SK-N-SH (cell line): ENCODE results near the gene PGLYRP4. TPM values are rescaled to one million over a fixed set of nuclear protein-coding genes. Genes with fewer than 3 reads are reported as not detected.

ENCODE experiments used
- CTCF ChIA-PET: fragments of 300-600, 350-600 bp; formaldehyde crosslinking; extraction: SDS; loops from one replicate; lab custom pipeline; 2021; lab: Yijun Ruan, JAX
- POLR2A ChIA-PET: fragments of 350-600 bp; sonication (Branson Sonifier 250); formaldehyde crosslinking; extraction: SDS; loops from one replicate; lab custom pipeline; 2020; ENCODE audit warnings: antibody characterized with exemption, inconsistent platforms; lab: Yijun Ruan, JAX
- DNase-seq: peaks from one replicate; pipeline ENCODE4 v3.0.0; 2012
- H2AFZ ChIP-seq: fragments of 200-600 bp; sonication (generic); 2 replicates; pipeline ENCODE4 v1.8.1; 2016; ENCODE audit warnings: antibody characterized with exemption, mild to moderate bottlenecking, low read depth
- H3F3A ChIP-seq: fragments of 200-600 bp; sonication (generic); replicated peaks from 2 replicates; pipeline ENCODE3; 2016; ENCODE audit warnings: antibody characterized with exemption, mild to moderate bottlenecking; ENCODE audit not compliant: insufficient read depth
- H3K27ac ChIP-seq, 2 experiments: fragments of 200-500 bp in 1 of 2; fragments of 200-600 bp in 1 of 2; sonication (Bioruptor generic) in 1 of 2; sonication (generic), shearing (Covaris generic) in 1 of 2; 2 replicates each; pipeline versions ENCODE4 v1.5.1 to v1.6.1; 2014 to 2016; ENCODE audit warnings: low read depth in 2 of 2, inconsistent platforms in 1 of 2, low read length in 1 of 2, mild to moderate bottlenecking in 1 of 2, mixed read lengths in 1 of 2
- H3K27me3 ChIP-seq: fragments of 200-600 bp; sonication (generic), shearing (Covaris generic); 2 replicates; pipeline ENCODE4 v1.6.1; 2016; ENCODE audit warnings: mixed run types; ENCODE audit not compliant: insufficient read depth
- H3K36me3 ChIP-seq, 2 experiments: fragments of 200-500 bp in 1 of 2; fragments of 200-600 bp in 1 of 2; sonication (Bioruptor generic) in 1 of 2; sonication (generic) in 1 of 2; replicated peaks in 1 of 2; 2 replicates each; pipeline versions ENCODE3 to v1.5.1; 2014 to 2016; ENCODE audit warnings: low read length in 1 of 2, mild to moderate bottlenecking in 1 of 2; ENCODE audit not compliant: insufficient read depth in 2 of 2, control insufficient read depth in 1 of 2
- H3K4me1 ChIP-seq, 2 experiments: fragments of 200-500 bp in 1 of 2; fragments of 200-600 bp in 1 of 2; sonication (Bioruptor generic) in 1 of 2; sonication (generic), shearing (Covaris generic) in 1 of 2; 2 replicates each; pipeline versions ENCODE4 v1.5.1 to v1.6.1; 2014 to 2016; ENCODE audit warnings: low read depth in 1 of 2, low read length in 1 of 2, mixed run types in 1 of 2; ENCODE audit not compliant: insufficient read depth in 2 of 2, control insufficient read depth in 1 of 2
- H3K4me2 ChIP-seq: fragments of 200-600 bp; sonication (generic), shearing (Covaris generic); 2 replicates; pipeline ENCODE4 v1.6.1; 2017; ENCODE audit warnings: mixed run types
- H3K4me3 ChIP-seq, 2 experiments: fragments of 200-500 bp in 1 of 2; fragments of 200-600 bp in 1 of 2; sonication (Bioruptor generic) in 1 of 2; sonication (generic), shearing (Covaris generic) in 1 of 2; 2 replicates each; pipeline versions ENCODE4 v1.5.1 to v1.8.1; 2014 to 2016; ENCODE audit warnings: low read depth in 2 of 2, inconsistent platforms in 1 of 2, low read length in 1 of 2, mild to moderate bottlenecking in 1 of 2, mixed read lengths in 1 of 2, moderate library complexity in 1 of 2
- H3K79me2 ChIP-seq: fragments of 200-600 bp; sonication (generic); 2 replicates; pipeline ENCODE4 v1.8.1; 2017; ENCODE audit warnings: mild to moderate bottlenecking; ENCODE audit not compliant: insufficient read depth
- H3K9ac ChIP-seq: fragments of 200-600 bp; sonication (generic); 2 replicates; pipeline ENCODE4 v1.6.1; 2017; ENCODE audit warnings: mixed run types
- H3K9me2 ChIP-seq: fragments of 200-600 bp; sonication (generic); 2 replicates; pipeline ENCODE4 v1.6.1; 2017; ENCODE audit warnings: mixed run types
- H3K9me3 ChIP-seq: fragments of 200-600 bp; sonication (generic); 2 replicates; pipeline ENCODE4 v1.6.1; 2017; ENCODE audit warnings: mixed run types, mild to moderate bottlenecking, moderate library complexity
- H4K20me1 ChIP-seq: fragments of 200-600 bp; sonication (generic); 2 replicates; pipeline ENCODE4 v1.6.1; 2017; ENCODE audit warnings: mild to moderate bottlenecking, mixed run types; ENCODE audit not compliant: insufficient read depth
- ELF1 ChIP-seq: IDR thresholded peaks from 2 replicates; pipeline ENCODE4 v1.4.0; 2012
- EP300 ChIP-seq, 2 experiments: IDR thresholded peaks; 2 replicates each; pipeline versions ENCODE4 v1.4.0 to v1.6.1; 2012; ENCODE audit warnings: borderline replicate concordance in 1 of 2, low read depth in 1 of 2, low read length in 1 of 2
- EZH2phosphoT487 ChIP-seq: fragments of 200-600 bp; sonication (generic); IDR thresholded peaks from 2 replicates; pipeline ENCODE4 v1.6.1; 2017; ENCODE audit warnings: low read depth, mixed run types, mild to moderate bottlenecking, antibody characterized with exemption, moderate library complexity, borderline replicate concordance
- FOSL2 ChIP-seq: IDR thresholded peaks from 2 replicates; pipeline ENCODE4 v1.4.0; 2012; ENCODE audit warnings: low read depth, mild to moderate bottlenecking, moderate library complexity, borderline replicate concordance
- FOXJ3 ChIP-seq: sonication (generic); formaldehyde crosslinking; IDR thresholded peaks from 2 replicates; pipeline ENCODE4 v1.5.1; 2020; ENCODE audit warnings: mild to moderate bottlenecking, missing genetic modification reagents
- FOXM1 ChIP-seq: IDR thresholded peaks from 2 replicates; pipeline ENCODE4 v1.4.0; 2012; ENCODE audit warnings: low read depth, mild to moderate bottlenecking
- GABPA ChIP-seq: IDR thresholded peaks from 2 replicates; pipeline ENCODE4 v1.4.0; 2012; ENCODE audit warnings: low read depth, mild to moderate bottlenecking
- MXI1 ChIP-seq: IDR thresholded peaks from 2 replicates; pipeline ENCODE4 v1.6.1; 2012; ENCODE audit warnings: mild to moderate bottlenecking, low read depth, low read length, improper control_type of control experiment
- RAD21 ChIP-seq: IDR thresholded peaks from 2 replicates; pipeline ENCODE4 v1.6.1; 2012; ENCODE audit warnings: mild to moderate bottlenecking, low read length
- RXRA ChIP-seq: IDR thresholded peaks from 2 replicates; pipeline ENCODE4 v1.4.0; 2012; ENCODE audit warnings: low read depth, mild to moderate bottlenecking, borderline replicate concordance
- SIN3A ChIP-seq: IDR thresholded peaks from 2 replicates; pipeline ENCODE4 v1.6.1; 2012; ENCODE audit warnings: low read depth, mild to moderate bottlenecking, low read length, moderate library complexity, borderline replicate concordance
- SMC3 ChIP-seq: IDR thresholded peaks from 2 replicates; pipeline ENCODE4 v1.6.1; 2012; ENCODE audit warnings: low read depth, low read length, improper control_type of control experiment
- TAF1 ChIP-seq: IDR thresholded peaks from 2 replicates; pipeline ENCODE4 v1.6.1; 2012; ENCODE audit warnings: low read depth, mild to moderate bottlenecking, low read length, moderate library complexity, borderline replicate concordance
- TEAD4 ChIP-seq: IDR thresholded peaks from 2 replicates; pipeline ENCODE4 v1.4.0; 2012; ENCODE audit warnings: mild to moderate bottlenecking, borderline replicate concordance; ENCODE audit not compliant: insufficient read depth
- WGBS: methylation state at CpG from one replicate; pipeline ENCODE4 v1.1.6; 2017; ENCODE audit warnings: low lambda C conversion rate; 5-methylcytosine and 5-hydroxymethylcytosine counted together
- polyA plus RNA-seq, 3 experiments: library from polyadenylated mRNA; depleted of rRNA; stranded (reverse); fragments of >200 nt; gene quantifications; 2 replicates each; pipeline ENCODE4 v1.2.3, GENCODE V29; 2012
- TF ChIP-seq, protein P1 (sequence below): IDR thresholded peaks from 2 replicates; pipeline ENCODE4 v1.4.0; 2012; ENCODE audit warnings: low read depth, borderline replicate concordance
- TF ChIP-seq, protein P2 (sequence below): IDR thresholded peaks from 2 replicates; pipeline ENCODE4; 2012

The PGLYRP4 gene
- polyA plus RNA-seq, 1 of the 3 experiments (the other 2 are of a cell fraction) = not detected

DNA sequence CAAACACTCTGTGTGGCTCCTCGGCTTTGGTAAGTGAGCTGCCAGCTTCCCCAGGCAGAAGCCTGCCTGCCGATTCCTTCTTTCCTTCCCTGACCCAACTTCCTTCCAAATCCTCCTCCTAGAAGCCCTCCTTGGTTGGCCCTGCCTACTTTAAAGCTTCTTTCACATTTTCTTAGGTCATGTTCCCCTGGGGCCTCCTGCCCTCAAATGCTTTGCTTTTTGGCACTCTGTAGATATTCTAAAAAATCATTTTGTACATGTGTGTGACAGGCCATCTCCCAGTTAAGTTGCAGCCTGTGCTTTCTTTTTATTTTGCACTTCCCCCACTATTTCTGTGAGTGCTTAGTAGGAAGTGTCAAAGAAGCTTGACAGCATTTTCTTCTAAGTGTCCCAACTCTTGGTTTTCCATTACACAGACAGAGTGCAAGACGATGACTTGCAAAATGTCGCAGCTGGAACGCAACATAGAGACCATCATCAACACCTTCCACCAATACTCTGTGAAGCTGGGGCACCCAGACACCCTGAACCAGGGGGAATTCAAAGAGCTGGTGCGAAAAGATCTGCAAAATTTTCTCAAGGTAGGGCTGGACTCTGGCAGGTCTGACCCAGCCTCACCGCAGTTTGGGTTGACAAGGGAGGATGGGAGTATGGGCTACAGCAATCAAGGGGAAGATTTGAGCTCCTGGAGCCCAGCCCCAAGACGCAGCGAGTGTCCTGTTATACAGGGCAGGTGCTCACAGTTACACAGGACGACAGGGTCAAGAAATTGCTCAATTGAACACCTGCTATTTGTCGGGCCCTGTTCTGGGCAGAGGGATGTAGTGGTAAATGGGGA, 9.4 kb upstream of the PGLYRP4 start, which contains the start of gene S100A9:
Gene S100A9 (plus strand): TSS at position 2 of the 838 bp plus-strand sequence. CDS start 430 bp downstream, at position 432.
- Histone ChIP-seq H3K9ac (no peak within 1 kb of the TSS), H3K27ac (no peak within 1 kb of the TSS), H3K79me2 (no peaks in the 10 kb centered on the region), H3K4me3 (no peak within 1 kb of the TSS), H3K27me3 (peaks cover 55% of the 10 kb centered on the region), H3K4me2 (no peak within 1 kb of the TSS), H3K9me2 (no peaks in the 10 kb centered on the region), H3K9me3 (no peaks in the 10 kb centered on the region), H4K20me1 (no peaks in the 10 kb centered on the region), H3K36me3 (no peaks in the 10 kb centered on the region), H3F3A (no peaks in the 10 kb centered on the region), H2AFZ (no peak within 1 kb of the TSS), H3K4me1 (no peaks in the 10 kb centered on the region)
- ChIA-PET CTCF (interaction anchor here (0.5 to 11.7 kb wide), 5 partner anchors 9 to 144 kb away, joined by 3 to 336 read pairs (median 3); partner anchors contain the start of gene PGLYRP4), POLR2A (no interaction called here)
- DNase-seq = no peak
- 26% methylated on average over 11 of the region's 11 CpGs for WGBS
- TF ChIP-seq SMC3 = no peak

DNA sequence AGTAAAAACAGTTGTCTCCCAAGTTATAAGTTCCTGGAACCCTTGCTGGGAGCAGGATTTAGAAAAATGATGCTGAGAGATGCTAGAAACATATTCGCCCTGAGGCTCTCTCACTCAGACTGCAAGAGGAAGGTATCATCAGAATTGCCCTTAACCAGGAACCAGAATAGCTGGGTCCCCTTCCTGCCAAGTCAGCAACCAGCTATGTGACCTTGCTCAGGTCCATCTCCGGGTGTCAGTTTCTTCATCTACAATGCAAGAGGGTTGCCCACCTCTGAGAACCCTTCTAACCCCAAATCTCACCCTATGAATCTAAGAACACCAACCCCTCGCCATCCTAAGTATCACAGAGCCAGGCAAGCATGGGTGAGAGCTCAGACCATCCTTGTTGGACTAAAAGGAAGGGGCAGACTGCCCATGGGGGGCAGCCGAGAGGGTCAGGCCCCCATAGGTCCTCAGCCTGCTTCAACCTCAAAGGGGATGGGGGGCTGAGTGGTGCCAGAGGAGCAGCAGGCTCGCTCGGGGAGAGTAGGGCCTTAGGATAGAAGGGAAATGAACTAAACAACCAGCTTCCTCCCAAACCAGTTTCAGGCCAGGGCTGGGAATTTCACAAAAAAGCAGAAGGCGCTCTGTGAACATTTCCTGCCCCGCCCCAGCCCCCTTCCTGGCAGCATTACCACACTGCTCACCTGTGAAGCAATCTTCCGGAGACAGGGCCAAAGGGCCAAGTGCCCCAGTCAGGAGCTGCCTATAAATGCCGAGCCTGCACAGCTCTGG, 8.6 kb upstream of the PGLYRP4 start:
- no peak overlapping the region for H3K4me3 ChIP-seq
- no peak for TF ChIP-seq FOXJ3
- no peak for TF ChIP-seq FOXM1
- 7% methylated on average over 10 of the region's 10 CpGs for WGBS
- H3K36me3 ChIP-seq = no peaks in the 10 kb centered on the region
- no peak overlapping the region for H3K9ac ChIP-seq
- H3K79me2 ChIP-seq = no peaks in the 10 kb centered on the region
- H2AFZ ChIP-seq = no peak overlapping the region
- DNase-seq = no peak
- H3K4me1 ChIP-seq = no peaks in the 10 kb centered on the region
- H3K9me3 ChIP-seq = no peaks in the 10 kb centered on the region
- no peaks in the 10 kb centered on the region for H3F3A ChIP-seq
- H4K20me1 ChIP-seq = no peaks in the 10 kb centered on the region
- CTCF ChIA-PET = interaction anchor here (0.8 to 11.7 kb wide), 3 partner anchors 8 to 145 kb away, joined by 3 to 336 read pairs (median 3); partner anchors contain the start of gene PGLYRP4
- H3K27me3 ChIP-seq = peaks cover 55% of the 10 kb centered on the region
- no peak overlapping the region for H3K4me2 ChIP-seq
- POLR2A ChIA-PET = no interaction called here
- no peaks in the 10 kb centered on the region for H3K9me2 ChIP-seq
- H3K27ac ChIP-seq = no peak overlapping the region

DNA sequence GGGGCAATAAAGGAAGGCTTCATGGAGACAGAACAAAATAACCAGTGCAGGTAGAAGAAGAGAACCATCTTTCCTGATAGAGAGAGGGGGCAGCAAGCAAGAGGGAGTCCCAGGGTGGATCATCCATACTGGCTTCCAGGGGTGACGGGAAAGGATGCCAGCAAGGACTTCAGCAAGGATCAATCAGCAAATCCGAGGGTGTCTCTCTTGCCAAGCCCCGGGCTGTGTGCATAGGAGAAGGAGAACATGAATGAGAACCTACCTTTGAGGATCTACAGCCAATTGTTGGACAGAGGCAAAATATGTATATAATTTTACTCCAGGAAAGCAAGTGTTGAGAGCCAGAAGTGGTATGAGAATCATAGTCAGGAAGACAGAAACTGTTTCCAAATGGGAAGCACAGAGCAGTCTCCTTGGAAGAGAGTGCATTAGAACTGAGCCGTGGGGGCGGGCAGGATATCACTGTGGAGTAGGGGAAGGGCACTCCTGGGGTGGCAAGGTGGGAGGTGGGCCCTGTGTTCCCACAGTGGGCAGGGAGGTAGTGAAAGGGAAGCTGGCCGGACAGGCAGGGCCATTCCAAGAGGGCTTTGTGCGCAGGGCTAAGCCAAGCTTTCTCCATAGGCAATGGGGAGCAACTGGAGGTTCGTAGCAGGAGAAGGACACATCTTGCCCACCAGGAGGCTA, 7.9 kb upstream of the PGLYRP4 start:
- no peak overlapping the region for H3K9ac ChIP-seq
- no peaks in the 10 kb centered on the region for H4K20me1 ChIP-seq
- no peak overlapping the region for H3K4me2 ChIP-seq
- H3K27me3 ChIP-seq = peaks cover 58% of the 10 kb centered on the region
- H3K36me3 ChIP-seq = no peaks in the 10 kb centered on the region
- no peaks in the 10 kb centered on the region for H3K4me1 ChIP-seq
- ChIA-PET POLR2A (no interaction called here), CTCF (interaction anchor here (1.2 to 11.7 kb wide), 3 partner anchors 13 to 143 kb away, joined by 4 to 336 read pairs (median 76); no protein-coding TSS in a partner anchor)
- no peak overlapping the region for H3K27ac ChIP-seq
- H3K9me2 ChIP-seq = no peaks in the 10 kb centered on the region
- no peaks in the 10 kb centered on the region for H3K9me3 ChIP-seq
- DNase-seq = no peak
- H3K79me2 ChIP-seq = no peaks in the 10 kb centered on the region
- peaks cover 4% of the 10 kb centered on the region for H3F3A ChIP-seq
- no peak overlapping the region for H2AFZ ChIP-seq
- no peak overlapping the region for H3K4me3 ChIP-seq
- 26% methylated on average over 8 of the region's 8 CpGs for WGBS
- TF ChIP-seq, protein P1, sequence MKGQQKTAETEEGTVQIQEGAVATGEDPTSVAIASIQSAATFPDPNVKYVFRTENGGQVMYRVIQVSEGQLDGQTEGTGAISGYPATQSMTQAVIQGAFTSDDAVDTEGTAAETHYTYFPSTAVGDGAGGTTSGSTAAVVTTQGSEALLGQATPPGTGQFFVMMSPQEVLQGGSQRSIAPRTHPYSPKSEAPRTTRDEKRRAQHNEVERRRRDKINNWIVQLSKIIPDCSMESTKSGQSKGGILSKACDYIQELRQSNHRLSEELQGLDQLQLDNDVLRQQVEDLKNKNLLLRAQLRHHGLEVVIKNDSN = no peak
- TF ChIP-seq TEAD4 = no peak
- TF ChIP-seq ELF1 = no peak
- TF ChIP-seq, protein P2, sequence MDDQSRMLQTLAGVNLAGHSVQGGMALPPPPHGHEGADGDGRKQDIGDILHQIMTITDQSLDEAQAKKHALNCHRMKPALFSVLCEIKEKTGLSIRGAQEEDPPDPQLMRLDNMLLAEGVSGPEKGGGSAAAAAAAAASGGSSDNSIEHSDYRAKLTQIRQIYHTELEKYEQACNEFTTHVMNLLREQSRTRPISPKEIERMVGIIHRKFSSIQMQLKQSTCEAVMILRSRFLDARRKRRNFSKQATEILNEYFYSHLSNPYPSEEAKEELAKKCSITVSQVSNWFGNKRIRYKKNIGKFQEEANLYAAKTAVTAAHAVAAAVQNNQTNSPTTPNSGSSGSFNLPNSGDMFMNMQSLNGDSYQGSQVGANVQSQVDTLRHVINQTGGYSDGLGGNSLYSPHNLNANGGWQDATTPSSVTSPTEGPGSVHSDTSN = no peak
- TF ChIP-seq SIN3A = no peak
- no peak for TF ChIP-seq RXRA
- TF ChIP-seq EP300 (IDR thresholded peaks at IDR 0.05; ENCODE audit: borderline replicate concordance in 1 of 2, low read depth in 1 of 2, low read length in 1 of 2) = no peak
- TF ChIP-seq FOXJ3 = no peak
- no peak for TF ChIP-seq GABPA
- no peak for TF ChIP-seq TAF1
- TF ChIP-seq FOSL2 = no peak
- no peak for TF ChIP-seq MXI1
- TF ChIP-seq RAD21 = no peak
- TF ChIP-seq EZH2phosphoT487 = no peak
